ENCODE data around the gene TMEM63B. TPM values are rescaled to one million over a fixed set of nuclear protein-coding genes. Genes with fewer than 3 reads are reported as not detected.
A peak's percentile ranks its signal among the peaks of the same experiment; 100 is the strongest.

TMEM63B gene
- total RNA-seq, 2 experiments from 2014 or later, result 11.4 to 12.8 TPM

DNA sequence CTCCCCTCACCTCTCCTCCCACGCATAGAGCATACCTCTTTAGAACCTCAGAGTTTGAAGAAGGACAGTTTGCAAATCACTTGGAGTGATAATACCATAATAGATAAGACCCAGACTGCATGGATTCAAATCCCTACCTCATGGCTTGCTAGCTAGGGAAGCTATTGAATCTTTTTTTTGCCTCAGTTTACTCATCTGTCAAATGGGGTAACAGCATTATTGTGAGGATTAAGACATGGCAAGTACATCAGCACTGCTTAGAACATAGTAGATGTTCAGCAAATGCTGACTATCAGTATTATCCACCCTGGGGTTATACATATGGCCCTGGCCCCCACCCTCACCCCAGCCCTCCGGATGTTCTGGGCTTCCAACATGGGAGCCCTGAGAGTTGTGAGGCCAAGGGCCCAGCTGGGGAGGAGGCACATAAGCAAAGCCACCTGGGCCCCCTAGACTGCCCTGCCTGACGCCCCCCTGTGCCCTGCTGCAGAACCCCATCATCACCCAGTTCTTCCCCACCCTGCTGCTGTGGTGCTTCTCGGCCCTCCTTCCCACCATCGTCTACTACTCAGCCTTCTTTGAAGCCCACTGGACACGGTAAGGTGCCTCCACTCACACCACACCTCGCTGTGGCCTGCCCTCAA lies 22.1 kb downstream of the TMEM63B start:
- Mint-ChIP-seq H3K27me3 (no peaks in the 10 kb centered on the region), H3K4me1 (ENCODE audit: low read depth) (peaks cover 4% of the 10 kb centered on the region), H3K9me3 (no peaks in the 10 kb centered on the region), H3K27ac (no peak overlapping the region), H3K36me3 (ENCODE audit: low read depth) (peaks cover 41% of the 10 kb centered on the region), H3K4me3 (no peak overlapping the region)
- Histone ChIP-seq H3K4me3 (ENCODE audit: low read length) (no peak overlapping the region), H3K4me1 (ENCODE audit: insufficient read depth, low read length) (peaks cover 11% of the 10 kb centered on the region), H3K27me3 (ENCODE audit: control insufficient read depth in 1 of 2, insufficient read depth in 2 of 2, low read length in 2 of 2) (no peaks in the 10 kb centered on the region), H3K9me3 (ENCODE audit: control insufficient read depth in 1 of 2, insufficient read depth in 1 of 2, low read length in 2 of 2) (no peaks in the 10 kb centered on the region), H3K27ac (ENCODE audit: low read depth in 1 of 2, low read length in 2 of 2) (no peak overlapping the region), H3K36me3 (ENCODE audit: insufficient read depth, low read length) (peaks cover 25% of the 10 kb centered on the region)
- DNase-seq, result no peak
- no peak for ATAC-seq (ENCODE audit: poor library complexity)
- intact Hi-C loops (cut with DNase I, micrococcal nuclease), result no loop called here
- ChIA-PET CTCF (interaction anchor here (0.6 kb wide), 1 partner anchor 53 kb away, joined by 3 read pairs; no protein-coding TSS in a partner anchor), POLR2A (interaction anchor here (0.6 kb wide), 1 partner anchor 18 kb away, joined by 3 read pairs; no protein-coding TSS in a partner anchor)
- TF ChIP-seq, protein P1, sequence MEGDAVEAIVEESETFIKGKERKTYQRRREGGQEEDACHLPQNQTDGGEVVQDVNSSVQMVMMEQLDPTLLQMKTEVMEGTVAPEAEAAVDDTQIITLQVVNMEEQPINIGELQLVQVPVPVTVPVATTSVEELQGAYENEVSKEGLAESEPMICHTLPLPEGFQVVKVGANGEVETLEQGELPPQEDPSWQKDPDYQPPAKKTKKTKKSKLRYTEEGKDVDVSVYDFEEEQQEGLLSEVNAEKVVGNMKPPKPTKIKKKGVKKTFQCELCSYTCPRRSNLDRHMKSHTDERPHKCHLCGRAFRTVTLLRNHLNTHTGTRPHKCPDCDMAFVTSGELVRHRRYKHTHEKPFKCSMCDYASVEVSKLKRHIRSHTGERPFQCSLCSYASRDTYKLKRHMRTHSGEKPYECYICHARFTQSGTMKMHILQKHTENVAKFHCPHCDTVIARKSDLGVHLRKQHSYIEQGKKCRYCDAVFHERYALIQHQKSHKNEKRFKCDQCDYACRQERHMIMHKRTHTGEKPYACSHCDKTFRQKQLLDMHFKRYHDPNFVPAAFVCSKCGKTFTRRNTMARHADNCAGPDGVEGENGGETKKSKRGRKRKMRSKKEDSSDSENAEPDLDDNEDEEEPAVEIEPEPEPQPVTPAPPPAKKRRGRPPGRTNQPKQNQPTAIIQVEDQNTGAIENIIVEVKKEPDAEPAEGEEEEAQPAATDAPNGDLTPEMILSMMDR (IDR thresholded peaks at IDR 0.05), result no peak

DNA sequence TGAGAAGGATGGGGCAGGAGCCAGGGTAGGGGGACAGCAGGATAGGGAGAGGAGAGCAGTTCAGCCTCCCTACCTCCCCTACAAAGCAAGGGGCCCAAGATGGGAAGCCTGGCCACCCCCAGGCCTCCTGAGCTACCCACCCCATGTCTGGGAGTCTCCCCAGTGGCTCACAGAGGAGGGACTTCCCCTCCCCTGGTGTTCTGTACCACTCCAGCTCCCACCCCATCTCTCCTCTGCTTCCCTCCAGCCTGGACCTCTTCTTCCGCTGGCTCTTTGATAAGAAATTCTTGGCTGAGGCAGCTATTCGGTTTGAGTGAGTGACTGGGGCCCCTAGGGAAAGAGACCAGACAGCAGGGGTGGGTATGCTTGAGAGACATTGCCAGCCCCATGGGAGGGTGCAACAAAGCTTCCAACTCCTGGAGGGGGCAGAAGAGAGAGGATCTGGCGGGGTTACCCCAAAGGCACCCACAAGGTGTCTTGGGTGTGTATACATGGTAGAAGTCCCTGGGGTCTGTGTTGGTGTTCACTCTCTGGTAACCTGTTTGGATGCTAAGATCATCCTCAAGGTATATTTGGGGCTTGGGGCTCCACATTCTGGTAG lies 23.1 kb downstream of the TMEM63B start:
- DNase-seq, result peak in 1 of 14 experiments; percentile 14
- intact Hi-C loops (cut with DNase I, micrococcal nuclease), result no loop called here
- TF ChIP-seq, protein P1 (IDR thresholded peaks at IDR 0.05), result no peak
- no peaks in the 10 kb centered on the region for H3K27me3 Mint-ChIP-seq
- no peak overlapping the region for H3K27ac Mint-ChIP-seq
- Histone ChIP-seq H3K9me3 (ENCODE audit: control insufficient read depth in 1 of 2, insufficient read depth in 1 of 2, low read length in 2 of 2) (no peaks in the 10 kb centered on the region), H3K27ac (ENCODE audit: low read depth in 1 of 2, low read length in 2 of 2) (no peak overlapping the region), H3K4me1 (ENCODE audit: insufficient read depth, low read length) (peaks cover 16% of the 10 kb centered on the region), H3K4me3 (ENCODE audit: low read length) (no peak overlapping the region), H3K27me3 (ENCODE audit: control insufficient read depth in 1 of 2, insufficient read depth in 2 of 2, low read length in 2 of 2) (no peaks in the 10 kb centered on the region), H3K36me3 (ENCODE audit: insufficient read depth, low read length) (peaks cover 24% of the 10 kb centered on the region)
- ChIA-PET CTCF (interaction anchor here (2.1 kb wide), 1 partner anchor 20 kb away, joined by 9 read pairs; no protein-coding TSS in a partner anchor), POLR2A (no interaction called here)
- H3K9me3 Mint-ChIP-seq, result no peaks in the 10 kb centered on the region
- H3K4me3 Mint-ChIP-seq, result no peak overlapping the region
- ATAC-seq (ENCODE audit: poor library complexity), result no peak
- H3K4me1 Mint-ChIP-seq (ENCODE audit: low read depth), result peaks cover 4% of the 10 kb centered on the region
- H3K36me3 Mint-ChIP-seq (ENCODE audit: low read depth), result peaks cover 40% of the 10 kb centered on the region

GRCh38 chr6:44151348-44152108 lies 24.2 kb downstream of the TMEM63B start:
- ChIA-PET CTCF (interaction anchor here (1.2 to 2.1 kb wide), 4 partner anchors 22 to 55 kb away, joined by 3 to 9 read pairs (median 6); no protein-coding TSS in a partner anchor), POLR2A (no interaction called here)
- Histone ChIP-seq H3K4me3 (ENCODE audit: low read length) (no peak overlapping the region), H3K27me3 (ENCODE audit: control insufficient read depth in 1 of 2, insufficient read depth in 2 of 2, low read length in 2 of 2) (no peaks in the 10 kb centered on the region), H3K4me1 (ENCODE audit: insufficient read depth, low read length) (peaks cover 16% of the 10 kb centered on the region), H3K27ac (ENCODE audit: low read depth in 1 of 2, low read length in 2 of 2) (no peak overlapping the region), H3K36me3 (ENCODE audit: insufficient read depth, low read length) (peaks cover 19% of the 10 kb centered on the region), H3K9me3 (ENCODE audit: control insufficient read depth in 1 of 2, insufficient read depth in 1 of 2, low read length in 2 of 2) (no peaks in the 10 kb centered on the region)
- H3K4me1 Mint-ChIP-seq (ENCODE audit: low read depth), result peaks cover 4% of the 10 kb centered on the region
- H3K27me3 Mint-ChIP-seq, result no peaks in the 10 kb centered on the region
- no peaks in the 10 kb centered on the region for H3K9me3 Mint-ChIP-seq
- intact Hi-C loops (cut with DNase I, micrococcal nuclease), result loop anchor here (1.0 to 2.0 kb wide), 4 partner anchors 23 to 187 kb away; no protein-coding TSS in a partner anchor
- peak; percentile 92 for ATAC-seq (ENCODE audit: poor library complexity)
- no peak overlapping the region for H3K4me3 Mint-ChIP-seq
- peaks cover 33% of the 10 kb centered on the region for H3K36me3 Mint-ChIP-seq (ENCODE audit: low read depth)
- DNase-seq, result peak; percentile 64 to 88 (median 76)
- TF ChIP-seq, protein P1 (IDR thresholded peaks at IDR 0.05), result peak; percentile 98
- no peak overlapping the region for H3K27ac Mint-ChIP-seq
